HepG2 (cell line): Measurements from ENCODE around the gene CHD2. TPM values are rescaled to one million over a fixed set of nuclear protein-coding genes. Genes with fewer than 3 reads are reported as not detected.

Source experiments
- AHR ChIP-seq: IDR thresholded peaks from 2 replicates; pipeline ENCODE4 v1.6.1; 2018; ENCODE audit warnings: missing genetic modification reagents, missing compliant biosample characterization
- CCDC6 ChIP-seq: sonication (generic); formaldehyde crosslinking; IDR thresholded peaks from 2 replicates; pipeline ENCODE4 v1.8.1; 2022; ENCODE audit warnings: mild to moderate bottlenecking, missing genetic modification reagents, moderate library complexity
- DR1 ChIP-seq: sonication (generic); formaldehyde crosslinking; IDR thresholded peaks from 2 replicates; pipeline ENCODE4 v1.8.0; 2021; ENCODE audit warnings: mild to moderate bottlenecking, missing genetic modification reagents, inconsistent platforms
- HDAC6 ChIP-seq: fragments of 200-600 bp; sonication (generic); IDR thresholded peaks from 2 replicates; pipeline ENCODE4 v1.7.0; 2017; ENCODE audit warnings: mild to moderate bottlenecking, antibody characterized with exemption, low read length, low read depth
- KAT7 ChIP-seq: IDR thresholded peaks from 2 replicates; pipeline ENCODE4 v1.6.1; 2018; ENCODE audit warnings: borderline replicate concordance, missing compliant biosample characterization
- KDM1A ChIP-seq: IDR thresholded peaks from 2 replicates; pipeline ENCODE4 v1.6.1; 2016; ENCODE audit warnings: missing compliant biosample characterization
- RBM22 ChIP-seq: fragments of 200-400 bp; formaldehyde crosslinking; optimal IDR thresholded peaks from 2 replicates; pipeline ENCODE3; 2017; ENCODE audit warnings: mild to moderate bottlenecking, low read length, moderate library complexity
- REPIN1 ChIP-seq: sonication (generic); formaldehyde crosslinking; IDR thresholded peaks from 2 replicates; pipeline ENCODE4 v1.8.0; 2022; ENCODE audit warnings: missing genetic modification reagents, low read depth, mild to moderate bottlenecking, borderline replicate concordance
- SMAD9 ChIP-seq: sonication (generic); formaldehyde crosslinking; IDR thresholded peaks from 2 replicates; pipeline ENCODE4 v1.5.1; 2020; ENCODE audit warnings: mild to moderate bottlenecking, missing genetic modification reagents
- STAT5B ChIP-seq: sonication (generic); formaldehyde crosslinking; IDR thresholded peaks from 2 replicates; pipeline ENCODE4 v1.4.0; 2020; ENCODE audit warnings: missing genetic modification reagents
- ZNF143 ChIP-seq: sonication (generic); formaldehyde crosslinking; IDR thresholded peaks from 2 replicates; pipeline ENCODE4 v1.4.0; 2020; ENCODE audit warnings: missing genetic modification reagents
- ZNF383 ChIP-seq: sonication (generic); formaldehyde crosslinking; IDR thresholded peaks from 2 replicates; pipeline ENCODE4 v1.4.0; 2020; ENCODE audit warnings: missing genetic modification reagents, mild to moderate bottlenecking, borderline replicate concordance
- ZNF552 ChIP-seq: sonication (generic); formaldehyde crosslinking; IDR thresholded peaks from 2 replicates; pipeline ENCODE4 v1.9.0; 2022; ENCODE audit warnings: missing genetic modification reagents, mild to moderate bottlenecking, borderline replicate concordance
- ZNF83 ChIP-seq: sonication (generic); formaldehyde crosslinking; IDR thresholded peaks from 2 replicates; pipeline ENCODE4 v1.4.0; 2020; ENCODE audit warnings: missing genetic modification reagents, mild to moderate bottlenecking, borderline replicate concordance
- polyA plus RNA-seq, 8 experiments: library from polyadenylated mRNA; depleted of rRNA in 3 of 8; stranded (reverse) in 7 of 8; unstranded in 1 of 8; fragments of >200 nt; fragmentation: Illumina TruSeq in 4 of 8; extraction: Trizol in 4 of 8; gene quantifications; 2 replicates each; pipeline versions ENCODE4 v1.2.1 to v1.2.3, GENCODE V29; 2011 to 2016; ENCODE audit warnings: low read depth in 4 of 8, missing spikeins in 1 of 8, mixed read lengths in 1 of 8; ENCODE audit not compliant: insufficient read depth in 1 of 8
- total RNA-seq, 5 experiments: library from RNA; depleted of rRNA; stranded (reverse); fragments of >200 nt; fragmentation: Illumina TruSeq; extraction: Trizol; gene quantifications; 2 replicates each; pipeline ENCODE4 v1.2.3, GENCODE V29; 2016; ENCODE audit warnings: low read depth in 1 of 5
- TF ChIP-seq, protein P1 (sequence below): sonication (generic); formaldehyde crosslinking; IDR thresholded peaks from 2 replicates; pipeline ENCODE4 v1.4.0; 2020; ENCODE audit warnings: missing genetic modification reagents, mild to moderate bottlenecking, borderline replicate concordance
- TF ChIP-seq, protein P2 (sequence below): sonication (generic); formaldehyde crosslinking; IDR thresholded peaks from 2 replicates; pipeline ENCODE4 v1.5.1; 2020; ENCODE audit warnings: missing genetic modification reagents, mild to moderate bottlenecking, borderline replicate concordance
- TF ChIP-seq, protein P3 (sequence below): sonication (generic); formaldehyde crosslinking; IDR thresholded peaks from 2 replicates; pipeline ENCODE4 v1.4.0; 2020; ENCODE audit warnings: missing genetic modification reagents
- TF ChIP-seq, protein P4 (sequence below), 2 experiments: IDR thresholded peaks; 2 replicates each; pipeline ENCODE4 v1.6.1; 2011 to 2012; ENCODE audit warnings: low read length in 2 of 2, borderline replicate concordance in 1 of 2, low read depth in 1 of 2, mild to moderate bottlenecking in 1 of 2, moderate library complexity in 1 of 2
- TF ChIP-seq, protein P5 (sequence below): sonication (generic); formaldehyde crosslinking; IDR thresholded peaks from 2 replicates; pipeline ENCODE4 v1.5.0; 2020; ENCODE audit warnings: mild to moderate bottlenecking, missing genetic modification reagents

The CHD2 gene
- total and polyA plus RNA-seq, 2 of the 13 experiments (the other 11 are each of a cell fraction or from before 2014, with no cell fraction given): 54.0 to 54.1 TPM

DNA sequence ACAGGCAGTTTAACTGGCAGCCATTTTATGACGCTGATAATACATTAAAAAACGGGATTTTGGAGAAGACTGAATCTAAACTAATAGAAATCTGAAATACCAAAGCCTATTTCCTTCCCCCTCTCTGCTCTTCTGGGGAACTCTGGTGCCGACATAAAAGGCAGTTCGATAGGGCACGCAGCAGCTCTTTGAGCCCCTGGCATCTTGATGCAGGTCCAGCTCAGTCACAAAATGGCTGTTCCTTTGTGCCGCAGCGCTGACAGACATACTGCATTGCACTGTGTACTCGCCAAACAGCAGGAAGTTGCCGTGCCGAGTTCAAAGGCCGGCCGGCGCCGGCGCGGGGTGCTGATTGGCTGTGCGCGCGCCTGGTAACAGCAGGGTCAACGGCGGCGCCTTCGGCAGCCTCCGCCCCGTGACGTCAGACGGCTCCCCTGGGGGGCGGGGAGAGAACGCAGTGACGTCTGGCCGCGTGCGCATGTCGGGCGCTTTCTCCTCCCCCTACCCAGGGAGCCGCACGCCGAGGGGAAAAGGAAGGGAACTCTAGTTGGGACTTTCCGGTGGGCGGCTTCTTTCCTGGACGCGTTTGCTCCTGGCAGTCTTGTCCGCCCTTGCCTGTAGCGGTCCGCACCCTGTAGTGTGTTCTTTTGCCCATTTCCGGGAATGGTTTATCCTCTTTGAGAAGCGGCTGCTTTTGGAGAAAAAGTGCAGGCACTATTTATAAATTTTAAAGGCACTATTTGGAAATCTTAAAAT is 4.0 kb downstream of the CHD2 start (continued):
- TF ChIP-seq, protein P1, sequence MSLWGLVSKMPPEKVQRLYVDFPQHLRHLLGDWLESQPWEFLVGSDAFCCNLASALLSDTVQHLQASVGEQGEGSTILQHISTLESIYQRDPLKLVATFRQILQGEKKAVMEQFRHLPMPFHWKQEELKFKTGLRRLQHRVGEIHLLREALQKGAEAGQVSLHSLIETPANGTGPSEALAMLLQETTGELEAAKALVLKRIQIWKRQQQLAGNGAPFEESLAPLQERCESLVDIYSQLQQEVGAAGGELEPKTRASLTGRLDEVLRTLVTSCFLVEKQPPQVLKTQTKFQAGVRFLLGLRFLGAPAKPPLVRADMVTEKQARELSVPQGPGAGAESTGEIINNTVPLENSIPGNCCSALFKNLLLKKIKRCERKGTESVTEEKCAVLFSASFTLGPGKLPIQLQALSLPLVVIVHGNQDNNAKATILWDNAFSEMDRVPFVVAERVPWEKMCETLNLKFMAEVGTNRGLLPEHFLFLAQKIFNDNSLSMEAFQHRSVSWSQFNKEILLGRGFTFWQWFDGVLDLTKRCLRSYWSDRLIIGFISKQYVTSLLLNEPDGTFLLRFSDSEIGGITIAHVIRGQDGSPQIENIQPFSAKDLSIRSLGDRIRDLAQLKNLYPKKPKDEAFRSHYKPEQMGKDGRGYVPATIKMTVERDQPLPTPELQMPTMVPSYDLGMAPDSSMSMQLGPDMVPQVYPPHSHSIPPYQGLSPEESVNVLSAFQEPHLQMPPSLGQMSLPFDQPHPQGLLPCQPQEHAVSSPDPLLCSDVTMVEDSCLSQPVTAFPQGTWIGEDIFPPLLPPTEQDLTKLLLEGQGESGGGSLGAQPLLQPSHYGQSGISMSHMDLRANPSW (CRISPR knock-in tag): peak; percentile 88; the same call in 1 of the 2 replicates
- TF ChIP-seq CCDC6 (CRISPR knock-in tag) (peak; percentile 89; the same call in 1 of the 2 replicates), RBM22 (peak; percentile 100), ZNF83 (CRISPR knock-in tag) (0 out of 2 replicates have a peak, but pooled peaks have one; percentile 19), REPIN1 (peak; percentile 91), DR1 (peak; percentile 74), ZNF552 (CRISPR knock-in tag) (no peak; the same call in 1 of the 2 replicates), SMAD9 (CRISPR knock-in tag) (no peak), ZNF143 (CRISPR knock-in tag) (peak; percentile 81), AHR (peak; percentile 74; the same call in 1 of the 2 replicates), KDM1A (CRISPR knock-in tag) (no peak), HDAC6 (peak; percentile 93; the same call in 1 of the 2 replicates), ZNF383 (CRISPR knock-in tag) (no peak), STAT5B (CRISPR knock-in tag) (no peak), KAT7 (CRISPR knock-in tag) (no peak; the same call in 1 of the 2 replicates)
- TF ChIP-seq, protein P2, sequence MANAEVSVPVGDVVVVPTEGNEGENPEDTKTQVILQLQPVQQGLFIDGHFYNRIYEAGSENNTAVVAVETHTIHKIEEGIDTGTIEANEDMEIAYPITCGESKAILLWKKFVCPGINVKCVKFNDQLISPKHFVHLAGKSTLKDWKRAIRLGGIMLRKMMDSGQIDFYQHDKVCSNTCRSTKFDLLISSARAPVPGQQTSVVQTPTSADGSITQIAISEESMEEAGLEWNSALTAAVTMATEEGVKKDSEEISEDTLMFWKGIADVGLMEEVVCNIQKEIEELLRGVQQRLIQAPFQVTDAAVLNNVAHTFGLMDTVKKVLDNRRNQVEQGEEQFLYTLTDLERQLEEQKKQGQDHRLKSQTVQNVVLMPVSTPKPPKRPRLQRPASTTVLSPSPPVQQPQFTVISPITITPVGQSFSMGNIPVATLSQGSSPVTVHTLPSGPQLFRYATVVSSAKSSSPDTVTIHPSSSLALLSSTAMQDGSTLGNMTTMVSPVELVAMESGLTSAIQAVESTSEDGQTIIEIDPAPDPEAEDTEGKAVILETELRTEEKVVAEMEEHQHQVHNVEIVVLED (CRISPR knock-in tag): peak; percentile 97
- TF ChIP-seq, protein P3, sequence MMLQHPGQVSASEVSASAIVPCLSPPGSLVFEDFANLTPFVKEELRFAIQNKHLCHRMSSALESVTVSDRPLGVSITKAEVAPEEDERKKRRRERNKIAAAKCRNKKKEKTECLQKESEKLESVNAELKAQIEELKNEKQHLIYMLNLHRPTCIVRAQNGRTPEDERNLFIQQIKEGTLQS (CRISPR knock-in tag): peak; percentile 75
- TF ChIP-seq, protein P4, sequence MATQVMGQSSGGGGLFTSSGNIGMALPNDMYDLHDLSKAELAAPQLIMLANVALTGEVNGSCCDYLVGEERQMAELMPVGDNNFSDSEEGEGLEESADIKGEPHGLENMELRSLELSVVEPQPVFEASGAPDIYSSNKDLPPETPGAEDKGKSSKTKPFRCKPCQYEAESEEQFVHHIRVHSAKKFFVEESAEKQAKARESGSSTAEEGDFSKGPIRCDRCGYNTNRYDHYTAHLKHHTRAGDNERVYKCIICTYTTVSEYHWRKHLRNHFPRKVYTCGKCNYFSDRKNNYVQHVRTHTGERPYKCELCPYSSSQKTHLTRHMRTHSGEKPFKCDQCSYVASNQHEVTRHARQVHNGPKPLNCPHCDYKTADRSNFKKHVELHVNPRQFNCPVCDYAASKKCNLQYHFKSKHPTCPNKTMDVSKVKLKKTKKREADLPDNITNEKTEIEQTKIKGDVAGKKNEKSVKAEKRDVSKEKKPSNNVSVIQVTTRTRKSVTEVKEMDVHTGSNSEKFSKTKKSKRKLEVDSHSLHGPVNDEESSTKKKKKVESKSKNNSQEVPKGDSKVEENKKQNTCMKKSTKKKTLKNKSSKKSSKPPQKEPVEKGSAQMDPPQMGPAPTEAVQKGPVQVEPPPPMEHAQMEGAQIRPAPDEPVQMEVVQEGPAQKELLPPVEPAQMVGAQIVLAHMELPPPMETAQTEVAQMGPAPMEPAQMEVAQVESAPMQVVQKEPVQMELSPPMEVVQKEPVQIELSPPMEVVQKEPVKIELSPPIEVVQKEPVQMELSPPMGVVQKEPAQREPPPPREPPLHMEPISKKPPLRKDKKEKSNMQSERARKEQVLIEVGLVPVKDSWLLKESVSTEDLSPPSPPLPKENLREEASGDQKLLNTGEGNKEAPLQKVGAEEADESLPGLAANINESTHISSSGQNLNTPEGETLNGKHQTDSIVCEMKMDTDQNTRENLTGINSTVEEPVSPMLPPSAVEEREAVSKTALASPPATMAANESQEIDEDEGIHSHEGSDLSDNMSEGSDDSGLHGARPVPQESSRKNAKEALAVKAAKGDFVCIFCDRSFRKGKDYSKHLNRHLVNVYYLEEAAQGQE (IDR thresholded peaks at IDR 0.05; ENCODE audit: borderline replicate concordance in 1 of 2, low read depth in 1 of 2, low read length in 2 of 2): peak in 1 of 2 experiments; percentile 50; a peak in 2 of 4 replicates
- TF ChIP-seq, protein P5, sequence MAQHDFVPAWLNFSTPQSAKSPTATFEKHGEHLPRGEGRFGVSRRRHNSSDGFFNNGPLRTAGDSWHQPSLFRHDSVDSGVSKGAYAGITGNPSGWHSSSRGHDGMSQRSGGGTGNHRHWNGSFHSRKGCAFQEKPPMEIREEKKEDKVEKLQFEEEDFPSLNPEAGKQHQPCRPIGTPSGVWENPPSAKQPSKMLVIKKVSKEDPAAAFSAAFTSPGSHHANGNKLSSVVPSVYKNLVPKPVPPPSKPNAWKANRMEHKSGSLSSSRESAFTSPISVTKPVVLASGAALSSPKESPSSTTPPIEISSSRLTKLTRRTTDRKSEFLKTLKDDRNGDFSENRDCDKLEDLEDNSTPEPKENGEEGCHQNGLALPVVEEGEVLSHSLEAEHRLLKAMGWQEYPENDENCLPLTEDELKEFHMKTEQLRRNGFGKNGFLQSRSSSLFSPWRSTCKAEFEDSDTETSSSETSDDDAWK: no peak
